K562 (cell line): Measurements from ENCODE around the gene FRRS1.

ENCODE experiments used
- GMEB1 ChIP-seq: fragments of 250-450 bp; sonication (Bioruptor Pico); IDR thresholded peaks from 2 replicates; pipeline ENCODE4 v1.4.0; 2020; ENCODE audit warnings: mild to moderate bottlenecking
- NKRF ChIP-seq: fragments of 450-650 bp; IDR thresholded peaks from 2 replicates; pipeline ENCODE4 v1.6.1; 2016; ENCODE audit warnings: borderline replicate concordance
- NR2C1 ChIP-seq, 2 experiments: fragments of 450-650 bp; IDR thresholded peaks; 2 replicates each; pipeline ENCODE4 v1.6.1; 2017; ENCODE audit warnings: mild to moderate bottlenecking in 2 of 2, antibody characterized with exemption in 1 of 2, inconsistent platforms in 1 of 2, missing compliant biosample characterization in 1 of 2, missing genetic modification characterization in 1 of 2
- SRSF1 ChIP-seq: fragments of 200-400 bp; formaldehyde crosslinking; IDR thresholded peaks from 2 replicates; pipeline ENCODE4 v1.6.1; 2017; ENCODE audit warnings: mild to moderate bottlenecking, low read depth, low read length, moderate library complexity
- ZNF766 ChIP-seq: fragments of 200-800 bp; sonication (Bioruptor generic); conservative IDR thresholded peaks from 2 replicates; pipeline ENCODE4 v1.6.1; 2016; ENCODE audit warnings: missing genetic modification characterization, missing compliant biosample characterization

GRCh38 chr1:99745684-99746083 lies 20.8 kb downstream of the FRRS1 start:
- TF ChIP-seq SRSF1 (no peak), GMEB1 (no peak), ZNF766 (CRISPR knock-in tag) (no peak), NKRF (no peak), NR2C1 (IDR thresholded peaks at IDR 0.05) (no peak), NR2C1 (tag; IDR thresholded peaks at IDR 0.05) (no peak)
